Limb (tissue), 2 donors: ENCODE results near the gene CTIF.

ENCODE experiments used
- DNase-seq, 2 donors: peaks; one replicate each; pipeline ENCODE4 v3.0.0-alpha.2; 2016; ENCODE audit errors: extremely low spot score in 2 of 2

CTIF gene

GRCh38 chr18:48574667-48575300 lies 36.0 kb downstream of the CTIF start:
- no peak for DNase-seq

- DNase-seq, result no peak
Observed at GRCh38 chr18:48575301-48575657, 36.4 kb downstream of the CTIF start.

GRCh38 chr18:48575658-48576456 lies 37.0 kb downstream of the CTIF start:
- DNase-seq, result peak in 1 of 2 donors; percentile 42

- DNase-seq, result no peak
Observed at GRCh38 chr18:48576457-48576771, 37.6 kb downstream of the CTIF start.

GRCh38 chr18:48577478-48578190 lies 38.8 kb downstream of the CTIF start:
- no peak for DNase-seq

- no peak for DNase-seq
Observed at GRCh38 chr18:48578289-48578688, 39.5 kb downstream of the CTIF start.

- no peak for DNase-seq
Observed at GRCh38 chr18:48580066-48580465, 41.2 kb downstream of the CTIF start.

- peak in 1 of 2 donors; percentile 43 for DNase-seq
Observed at GRCh38 chr18:48580782-48581181, 42.0 kb downstream of the CTIF start.

GRCh38 chr18:48581206-48581605 lies 42.4 kb downstream of the CTIF start:
- no peak for DNase-seq

GRCh38 chr18:48581941-48582340 lies 43.1 kb downstream of the CTIF start:
- DNase-seq, result no peak

- no peak for DNase-seq
Observed at GRCh38 chr18:48582946-48583345, 44.1 kb downstream of the CTIF start.

GRCh38 chr18:48583573-48583972 lies 44.7 kb downstream of the CTIF start:
- no peak for DNase-seq

GRCh38 chr18:48589797-48590519 lies 51.1 kb downstream of the CTIF start:
- peak in 1 of 2 donors; percentile 53 for DNase-seq

- no peak for DNase-seq
Observed at GRCh38 chr18:48590678-48591077, 51.8 kb downstream of the CTIF start.

GRCh38 chr18:48592540-48593171 lies 53.8 kb downstream of the CTIF start:
- no peak for DNase-seq

- no peak for DNase-seq
Observed at GRCh38 chr18:48594471-48595094, 55.8 kb downstream of the CTIF start.

GRCh38 chr18:48595703-48596218 lies 56.9 kb downstream of the CTIF start:
- no peak for DNase-seq

- no peak for DNase-seq
Observed at GRCh38 chr18:48597110-48597509, 58.3 kb downstream of the CTIF start.

GRCh38 chr18:48597671-48598070 lies 58.8 kb downstream of the CTIF start:
- no peak for DNase-seq

GRCh38 chr18:48599391-48599790 lies 60.6 kb downstream of the CTIF start:
- no peak for DNase-seq

GRCh38 chr18:48600046-48600445 lies 61.2 kb downstream of the CTIF start:
- no peak for DNase-seq
